K562 (cell line): Measurements from ENCODE around the gene TMOD2. TPM values are rescaled to one million over a fixed set of nuclear protein-coding genes. Genes with fewer than 3 reads are reported as not detected.
A peak's percentile ranks its signal among the peaks of the same experiment; 100 is the strongest.

Experiments
- CAMTA2 ChIP-seq: fragments of 250-450 bp; sonication (Bioruptor Pico); conservative IDR thresholded peaks from 2 replicates; pipeline ENCODE4 v1.5.1; 2022
- DIDO1 ChIP-seq: fragments of 450-650 bp; IDR thresholded peaks from 2 replicates; pipeline ENCODE4 v1.6.1; 2016; ENCODE audit warnings: low read depth, missing biosample characterization, missing genetic modification characterization
- FOXP1 ChIP-seq: sonication (generic); formaldehyde crosslinking; IDR thresholded peaks from 2 replicates; pipeline ENCODE4 v1.8.0; 2022; ENCODE audit warnings: mild to moderate bottlenecking, missing genetic modification reagents
- ILK ChIP-seq: fragments of 450-650 bp; IDR thresholded peaks from 2 replicates; pipeline ENCODE4 v1.6.1; 2016; ENCODE audit warnings: missing genetic modification characterization, low read depth, mild to moderate bottlenecking, missing compliant biosample characterization, moderate library complexity, borderline replicate concordance
- KAT7 ChIP-seq: sonication (generic); formaldehyde crosslinking; IDR thresholded peaks from 2 replicates; pipeline ENCODE4 v1.8.0; 2022; ENCODE audit warnings: missing genetic modification reagents, mild to moderate bottlenecking, borderline replicate concordance
- L3MBTL2 ChIP-seq: fragments of 450-650 bp; IDR thresholded peaks from 2 replicates; pipeline ENCODE4 v1.6.1; 2016; ENCODE audit warnings: mild to moderate bottlenecking, moderate library complexity
- MBD2 ChIP-seq: sonication (generic); IDR thresholded peaks from 2 replicates; pipeline ENCODE4 v1.6.1; 2016; ENCODE audit warnings: low read depth, borderline replicate concordance
- MTA2 ChIP-seq: fragments of 450-650 bp; IDR thresholded peaks from 2 replicates; pipeline ENCODE4 v1.6.1; 2016; ENCODE audit warnings: low read depth
- SMAD2 ChIP-seq: fragments of 150-350 bp; IDR thresholded peaks from 2 replicates; pipeline ENCODE4 v1.6.1; 2014; ENCODE audit warnings: low read depth, mild to moderate bottlenecking, low read length
- SNRNP70 ChIP-seq: fragments of 200-400 bp; formaldehyde crosslinking; optimal IDR thresholded peaks from 2 replicates; pipeline ENCODE3; 2017; ENCODE audit warnings: low read depth, low read length
- SRSF7 ChIP-seq: fragments of 200-400 bp; formaldehyde crosslinking; optimal IDR thresholded peaks from 2 replicates; pipeline ENCODE3; 2017; ENCODE audit warnings: mild to moderate bottlenecking, low read depth, low read length
- TAL1 ChIP-seq: fragments of 450-650 bp; IDR thresholded peaks from 2 replicates; pipeline ENCODE4 v1.6.1; 2016; ENCODE audit warnings: mild to moderate bottlenecking
- TCF3 ChIP-seq: sonication (generic); formaldehyde crosslinking; IDR thresholded peaks from 2 replicates; pipeline ENCODE4 v1.4.0; 2020; ENCODE audit warnings: mild to moderate bottlenecking, missing genetic modification reagents
- TRIM24 ChIP-seq, 2 experiments: fragments of 450-650 bp; IDR thresholded peaks; 2 replicates each; pipeline ENCODE4 v1.6.1; 2016
- polyA plus RNA-seq, 8 experiments: library from polyadenylated mRNA; depleted of rRNA in 4 of 8; stranded (reverse) in 5 of 8; unstranded in 3 of 8; fragments of >200 nt; fragmentation: Nextera tagmentation in 2 of 8; fragmentation: Illumina TruSeq in 1 of 8; extraction: Ambion mirVana in 2 of 8; extraction: Trizol in 1 of 8; gene quantifications; 2 replicates each; pipeline versions ENCODE4 v1.2.1 to v1.2.3, GENCODE V29; 2011 to 2014; ENCODE audit warnings: inconsistent platforms in 1 of 8, missing spikeins in 1 of 8
- total RNA-seq, 7 experiments: library from RNA; depleted of rRNA in 6 of 7; stranded (reverse); fragments of >200 nt in 6 of 7; fragmentation: Illumina TruSeq in 2 of 7; extraction: Trizol in 2 of 7; gene quantifications; 2 replicates each; pipeline versions ENCODE4 v1.2.1 to v1.2.3, GENCODE V29; 2011 to 2021; ENCODE audit warnings: low replicate concordance in 1 of 7
- TF ChIP-seq, protein P1 (sequence below): fragments of 250-450 bp; sonication (Bioruptor Pico); IDR thresholded peaks from 2 replicates; pipeline ENCODE4 v1.5.0; 2020; ENCODE audit warnings: mild to moderate bottlenecking, borderline replicate concordance
- TF ChIP-seq, protein P2 (sequence below): fragments of 250-450 bp; sonication (Bioruptor Pico); IDR thresholded peaks from 2 replicates; pipeline ENCODE4 v1.5.0; 2022; ENCODE audit warnings: mild to moderate bottlenecking
- TF ChIP-seq, protein P3 (sequence below), 2 experiments: IDR thresholded peaks in 1 of 2; conservative IDR thresholded peaks in 1 of 2; 2 replicates each; pipeline ENCODE4 v1.6.1; 2016; ENCODE audit warnings: low read depth in 2 of 2, mild to moderate bottlenecking in 1 of 2, missing compliant biosample characterization in 1 of 2, missing genetic modification characterization in 1 of 2, moderate library complexity in 1 of 2
- TF ChIP-seq, protein P4 (sequence below): fragments of 250-450 bp; sonication (Bioruptor Pico); IDR thresholded peaks from 2 replicates; pipeline ENCODE4 v1.5.0; 2021; ENCODE audit warnings: mild to moderate bottlenecking, borderline replicate concordance
- TF ChIP-seq, protein P5 (sequence below): sonication (generic); formaldehyde crosslinking; IDR thresholded peaks from 2 replicates; pipeline ENCODE4 v1.8.1; 2022; ENCODE audit warnings: missing genetic modification reagents

Gene TMOD2
- total and polyA plus RNA-seq, 9 of the 15 experiments (the other 6 are each of a cell fraction or from before 2014, with no cell fraction given) = 0.49 to 3.8 (median 3.0) TPM

DNA sequence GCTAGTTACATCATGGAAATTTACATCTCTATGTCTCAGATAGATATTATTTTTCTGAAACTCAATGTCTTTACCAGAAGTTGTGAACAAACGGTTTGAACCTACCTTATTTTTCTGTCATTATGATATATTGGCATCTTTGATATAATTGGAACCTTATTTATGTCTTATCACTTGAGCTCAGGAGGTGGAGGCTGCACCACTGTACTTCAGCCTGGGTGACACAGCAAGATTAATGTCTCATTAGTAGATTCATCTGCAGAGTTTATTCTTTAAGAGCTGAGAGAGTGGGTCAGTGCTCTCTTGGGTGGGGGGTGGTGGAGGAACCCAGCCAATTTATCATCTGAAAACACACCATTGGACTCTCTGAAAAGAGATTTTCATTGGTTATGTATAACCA, 48.7 kb upstream of the TMOD2 start (continued):
- TF ChIP-seq, protein P1, sequence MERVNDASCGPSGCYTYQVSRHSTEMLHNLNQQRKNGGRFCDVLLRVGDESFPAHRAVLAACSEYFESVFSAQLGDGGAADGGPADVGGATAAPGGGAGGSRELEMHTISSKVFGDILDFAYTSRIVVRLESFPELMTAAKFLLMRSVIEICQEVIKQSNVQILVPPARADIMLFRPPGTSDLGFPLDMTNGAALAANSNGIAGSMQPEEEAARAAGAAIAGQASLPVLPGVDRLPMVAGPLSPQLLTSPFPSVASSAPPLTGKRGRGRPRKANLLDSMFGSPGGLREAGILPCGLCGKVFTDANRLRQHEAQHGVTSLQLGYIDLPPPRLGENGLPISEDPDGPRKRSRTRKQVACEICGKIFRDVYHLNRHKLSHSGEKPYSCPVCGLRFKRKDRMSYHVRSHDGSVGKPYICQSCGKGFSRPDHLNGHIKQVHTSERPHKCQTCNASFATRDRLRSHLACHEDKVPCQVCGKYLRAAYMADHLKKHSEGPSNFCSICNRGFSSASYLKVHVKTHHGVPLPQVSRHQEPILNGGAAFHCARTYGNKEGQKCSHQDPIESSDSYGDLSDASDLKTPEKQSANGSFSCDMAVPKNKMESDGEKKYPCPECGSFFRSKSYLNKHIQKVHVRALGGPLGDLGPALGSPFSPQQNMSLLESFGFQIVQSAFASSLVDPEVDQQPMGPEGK (CRISPR knock-in tag) = no peak
- TF ChIP-seq DIDO1 (tag) = no peak
- TF ChIP-seq MBD2 = no peak
- no peak for TF ChIP-seq FOXP1 (CRISPR knock-in tag)
- TF ChIP-seq, protein P2, sequence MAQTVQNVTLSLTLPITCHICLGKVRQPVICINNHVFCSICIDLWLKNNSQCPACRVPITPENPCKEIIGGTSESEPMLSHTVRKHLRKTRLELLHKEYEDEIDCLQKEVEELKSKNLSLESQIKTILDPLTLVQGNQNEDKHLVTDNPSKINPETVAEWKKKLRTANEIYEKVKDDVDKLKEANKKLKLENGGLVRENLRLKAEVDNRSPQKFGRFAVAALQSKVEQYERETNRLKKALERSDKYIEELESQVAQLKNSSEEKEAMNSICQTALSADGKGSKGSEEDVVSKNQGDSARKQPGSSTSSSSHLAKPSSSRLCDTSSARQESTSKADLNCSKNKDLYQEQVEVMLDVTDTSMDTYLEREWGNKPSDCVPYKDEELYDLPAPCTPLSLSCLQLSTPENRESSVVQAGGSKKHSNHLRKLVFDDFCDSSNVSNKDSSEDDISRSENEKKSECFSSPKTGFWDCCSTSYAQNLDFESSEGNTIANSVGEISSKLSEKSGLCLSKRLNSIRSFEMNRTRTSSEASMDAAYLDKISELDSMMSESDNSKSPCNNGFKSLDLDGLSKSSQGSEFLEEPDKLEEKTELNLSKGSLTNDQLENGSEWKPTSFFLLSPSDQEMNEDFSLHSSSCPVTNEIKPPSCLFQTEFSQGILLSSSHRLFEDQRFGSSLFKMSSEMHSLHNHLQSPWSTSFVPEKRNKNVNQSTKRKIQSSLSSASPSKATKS (CRISPR knock-in tag) = no peak
- TF ChIP-seq, protein P3, sequence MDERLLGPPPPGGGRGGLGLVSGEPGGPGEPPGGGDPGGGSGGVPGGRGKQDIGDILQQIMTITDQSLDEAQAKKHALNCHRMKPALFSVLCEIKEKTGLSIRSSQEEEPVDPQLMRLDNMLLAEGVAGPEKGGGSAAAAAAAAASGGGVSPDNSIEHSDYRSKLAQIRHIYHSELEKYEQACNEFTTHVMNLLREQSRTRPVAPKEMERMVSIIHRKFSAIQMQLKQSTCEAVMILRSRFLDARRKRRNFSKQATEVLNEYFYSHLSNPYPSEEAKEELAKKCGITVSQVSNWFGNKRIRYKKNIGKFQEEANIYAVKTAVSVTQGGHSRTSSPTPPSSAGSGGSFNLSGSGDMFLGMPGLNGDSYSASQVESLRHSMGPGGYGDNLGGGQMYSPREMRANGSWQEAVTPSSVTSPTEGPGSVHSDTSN (CRISPR knock-in tag; IDR thresholded peaks at IDR 0.05; ENCODE audit: low read depth) = 0 out of 2 replicates have a peak, but pooled peaks have one; percentile 14
- TF ChIP-seq, protein P3 (tag; conservative IDR thresholded peaks at IDR 0.05; ENCODE audit: low read depth) = peak; percentile 92
- TF ChIP-seq KAT7 (CRISPR knock-in tag) = no peak
- peak; percentile 58 for TF ChIP-seq MTA2
- TF ChIP-seq ILK (tag) = no peak
- TF ChIP-seq SNRNP70 = no peak
- no peak for TF ChIP-seq L3MBTL2
- TF ChIP-seq, protein P4, sequence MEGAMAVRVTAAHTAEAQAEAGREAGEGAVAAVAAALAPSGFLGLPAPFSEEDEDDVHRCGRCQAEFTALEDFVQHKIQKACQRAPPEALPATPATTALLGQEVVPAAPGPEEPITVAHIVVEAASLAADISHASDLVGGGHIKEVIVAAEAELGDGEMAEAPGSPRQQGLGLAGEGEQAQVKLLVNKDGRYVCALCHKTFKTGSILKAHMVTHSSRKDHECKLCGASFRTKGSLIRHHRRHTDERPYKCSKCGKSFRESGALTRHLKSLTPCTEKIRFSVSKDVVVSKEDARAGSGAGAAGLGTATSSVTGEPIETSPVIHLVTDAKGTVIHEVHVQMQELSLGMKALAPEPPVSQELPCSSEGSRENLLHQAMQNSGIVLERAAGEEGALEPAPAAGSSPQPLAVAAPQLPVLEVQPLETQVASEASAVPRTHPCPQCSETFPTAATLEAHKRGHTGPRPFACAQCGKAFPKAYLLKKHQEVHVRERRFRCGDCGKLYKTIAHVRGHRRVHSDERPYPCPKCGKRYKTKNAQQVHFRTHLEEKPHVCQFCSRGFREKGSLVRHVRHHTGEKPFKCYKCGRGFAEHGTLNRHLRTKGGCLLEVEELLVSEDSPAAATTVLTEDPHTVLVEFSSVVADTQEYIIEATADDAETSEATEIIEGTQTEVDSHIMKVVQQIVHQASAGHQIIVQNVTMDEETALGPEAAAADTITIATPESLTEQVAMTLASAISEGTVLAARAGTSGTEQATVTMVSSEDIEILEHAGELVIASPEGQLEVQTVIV (CRISPR knock-in tag) = no peak
- TF ChIP-seq, protein P5, sequence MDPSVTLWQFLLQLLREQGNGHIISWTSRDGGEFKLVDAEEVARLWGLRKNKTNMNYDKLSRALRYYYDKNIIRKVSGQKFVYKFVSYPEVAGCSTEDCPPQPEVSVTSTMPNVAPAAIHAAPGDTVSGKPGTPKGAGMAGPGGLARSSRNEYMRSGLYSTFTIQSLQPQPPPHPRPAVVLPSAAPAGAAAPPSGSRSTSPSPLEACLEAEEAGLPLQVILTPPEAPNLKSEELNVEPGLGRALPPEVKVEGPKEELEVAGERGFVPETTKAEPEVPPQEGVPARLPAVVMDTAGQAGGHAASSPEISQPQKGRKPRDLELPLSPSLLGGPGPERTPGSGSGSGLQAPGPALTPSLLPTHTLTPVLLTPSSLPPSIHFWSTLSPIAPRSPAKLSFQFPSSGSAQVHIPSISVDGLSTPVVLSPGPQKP (CRISPR knock-in tag) = no peak
- TF ChIP-seq CAMTA2 (CRISPR knock-in tag) = no peak
- peak; percentile 87 for TF ChIP-seq TCF3 (CRISPR knock-in tag)
- TF ChIP-seq SRSF7 = no peak
- peak in 1 of 2 experiments; percentile 35; a peak in 1 of 4 replicates for TF ChIP-seq TRIM24 (IDR thresholded peaks at IDR 0.05)
- no peak for TF ChIP-seq SMAD2
- peak; percentile 82 for TF ChIP-seq TAL1
